HepG2 (cell line): ENCODE data around the gene C1orf116. TPM values are rescaled to one million over a fixed set of nuclear protein-coding genes. Genes with fewer than 3 reads are reported as not detected.

Experiments
- ATF7 ChIP-seq, 2 experiments: fragments of 450-650 bp in 1 of 2; sonication (generic) in 1 of 2; formaldehyde crosslinking in 1 of 2; IDR thresholded peaks; 2 replicates each; pipeline versions ENCODE4 v1.4.0 to v1.6.1; 2016 to 2020; ENCODE audit warnings: antibody characterized with exemption in 1 of 2, mild to moderate bottlenecking in 1 of 2, missing genetic modification reagents in 1 of 2
- BHLHE40 ChIP-seq: IDR thresholded peaks from 2 replicates; pipeline ENCODE4 v1.6.1; 2011; ENCODE audit warnings: low read length, improper control_type of control experiment
- CBFB ChIP-seq: sonication (generic); formaldehyde crosslinking; IDR thresholded peaks from 2 replicates; pipeline ENCODE4 v1.4.0; 2020; ENCODE audit warnings: missing genetic modification reagents
- ELF1 ChIP-seq: sonication (generic); formaldehyde crosslinking; IDR thresholded peaks from 2 replicates; pipeline ENCODE4 v1.4.0; 2020; ENCODE audit warnings: missing genetic modification reagents
- KMT2B ChIP-seq: IDR thresholded peaks from 2 replicates; pipeline ENCODE4 v1.6.1; 2016; ENCODE audit warnings: missing genetic modification reagents, missing compliant biosample characterization
- MAZ ChIP-seq, 2 experiments: sonication (generic) in 1 of 2; formaldehyde crosslinking in 1 of 2; IDR thresholded peaks; 2 replicates each; pipeline versions ENCODE4 v1.5.0 to v1.6.1; 2012 to 2020; ENCODE audit warnings: low read depth in 2 of 2, mild to moderate bottlenecking in 2 of 2, borderline replicate concordance in 1 of 2, improper control_type of control experiment in 1 of 2, low read length in 1 of 2, missing genetic modification reagents in 1 of 2, moderate library complexity in 1 of 2
- MBD4 ChIP-seq: IDR thresholded peaks from 2 replicates; pipeline ENCODE4 v1.6.1; 2012; ENCODE audit warnings: low read length, inconsistent platforms, borderline replicate concordance
- NPAS2 ChIP-seq: sonication (generic); formaldehyde crosslinking; IDR thresholded peaks from 2 replicates; pipeline ENCODE4 v1.8.0; 2022; ENCODE audit warnings: mild to moderate bottlenecking, missing genetic modification reagents, borderline replicate concordance
- RXRA ChIP-seq: sonication (generic); formaldehyde crosslinking; IDR thresholded peaks from 2 replicates; pipeline ENCODE4 v1.5.1; 2020; ENCODE audit warnings: missing genetic modification reagents
- SP4 ChIP-seq: sonication (generic); formaldehyde crosslinking; IDR thresholded peaks from 2 replicates; pipeline ENCODE4 v1.8.1; 2023; ENCODE audit warnings: mild to moderate bottlenecking, missing genetic modification reagents
- ZFAT ChIP-seq: sonication (generic); formaldehyde crosslinking; conservative IDR thresholded peaks from 2 replicates; pipeline ENCODE4 v1.8.1; 2023; ENCODE audit warnings: missing genetic modification reagents, inconsistent platforms
- ZNF501 ChIP-seq: sonication (generic); formaldehyde crosslinking; IDR thresholded peaks from 2 replicates; pipeline ENCODE4 v1.5.1; 2020; ENCODE audit warnings: mild to moderate bottlenecking, moderate library complexity, missing genetic modification reagents
- polyA plus RNA-seq, 8 experiments: library from polyadenylated mRNA; depleted of rRNA in 3 of 8; stranded (reverse) in 7 of 8; unstranded in 1 of 8; fragments of >200 nt; fragmentation: Illumina TruSeq in 4 of 8; extraction: Trizol in 4 of 8; gene quantifications; 2 replicates each; pipeline versions ENCODE4 v1.2.1 to v1.2.3, GENCODE V29; 2011 to 2016; ENCODE audit warnings: low read depth in 4 of 8, missing spikeins in 1 of 8, mixed read lengths in 1 of 8; ENCODE audit not compliant: insufficient read depth in 1 of 8
- total RNA-seq, 5 experiments: library from RNA; depleted of rRNA; stranded (reverse); fragments of >200 nt; fragmentation: Illumina TruSeq; extraction: Trizol; gene quantifications; 2 replicates each; pipeline ENCODE4 v1.2.3, GENCODE V29; 2016; ENCODE audit warnings: low read depth in 1 of 5
- TF ChIP-seq, protein P1 (sequence below): sonication (generic); formaldehyde crosslinking; IDR thresholded peaks from 2 replicates; pipeline ENCODE4 v1.9.0; 2022; ENCODE audit warnings: missing genetic modification reagents, mild to moderate bottlenecking, borderline replicate concordance
- TF ChIP-seq, protein P2 (sequence below): sonication (generic); formaldehyde crosslinking; IDR thresholded peaks from 2 replicates; pipeline ENCODE4 v1.8.0; 2022; ENCODE audit warnings: low read depth, missing genetic modification reagents
- TF ChIP-seq, protein P3 (sequence below): sonication (generic); formaldehyde crosslinking; conservative IDR thresholded peaks from 2 replicates; pipeline ENCODE4 v1.5.0; 2020; ENCODE audit warnings: missing genetic modification reagents
- TF ChIP-seq, protein P4 (sequence below): IDR thresholded peaks from 2 replicates; pipeline ENCODE4 v1.6.1; 2016; ENCODE audit warnings: missing compliant biosample characterization, missing genetic modification reagents, borderline replicate concordance
- TF ChIP-seq, protein P5 (sequence below): sonication (generic); formaldehyde crosslinking; conservative IDR thresholded peaks from 2 replicates; pipeline ENCODE4 v1.8.0; 2022; ENCODE audit warnings: mild to moderate bottlenecking, moderate library complexity, missing genetic modification reagents
- TF ChIP-seq, protein P6 (sequence below): sonication (generic); IDR thresholded peaks from 2 replicates; pipeline ENCODE4 v1.6.1; 2016; ENCODE audit warnings: low read depth, borderline replicate concordance

The C1orf116 gene
- total and polyA plus RNA-seq, 2 of the 13 experiments (the other 11 are each of a cell fraction or from before 2014, with no cell fraction given) = 0.51 to 0.95 TPM

DNA sequence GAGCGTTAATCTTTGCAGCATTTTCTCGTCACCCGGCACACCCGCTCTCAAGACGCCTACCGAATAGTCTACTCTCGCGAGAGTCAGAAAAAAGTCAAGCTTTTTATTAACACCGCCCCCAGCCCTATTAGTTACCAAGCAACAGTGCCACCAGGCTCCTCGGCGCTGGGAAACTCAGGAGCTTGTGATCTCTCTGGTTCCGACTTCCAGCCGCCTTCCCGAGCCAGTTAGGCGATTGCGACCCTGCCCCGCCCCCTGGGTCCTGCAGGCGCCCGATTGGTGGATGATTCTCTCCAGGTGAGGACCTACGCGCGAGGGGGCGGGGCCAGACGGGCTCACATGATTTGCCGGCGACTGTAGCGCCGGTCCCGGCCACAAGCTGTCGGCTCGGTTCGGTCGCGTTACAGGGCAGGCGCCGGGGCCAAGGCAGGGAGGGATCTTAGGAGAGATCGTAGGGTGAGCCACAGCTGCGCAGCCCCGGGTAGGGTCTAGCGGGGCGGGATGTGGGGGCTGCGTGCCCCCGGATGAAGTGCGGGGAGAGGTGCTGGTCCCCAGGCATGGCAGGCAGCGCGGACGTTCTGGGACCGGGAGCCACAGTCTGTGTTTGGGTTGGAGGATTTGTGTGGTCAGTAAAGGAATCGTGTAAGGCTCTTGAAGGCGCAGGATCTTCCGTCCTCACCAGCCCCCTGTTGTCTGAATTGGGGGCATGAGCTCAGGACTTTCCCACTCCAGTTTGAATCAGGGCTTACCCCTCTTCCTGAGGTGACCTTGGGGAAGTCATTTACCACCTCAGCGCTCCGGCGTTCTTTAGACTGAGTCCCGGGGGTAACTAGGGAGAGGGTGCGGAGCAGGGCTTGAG is 20.6 kb upstream of the C1orf116 start, which contains the start of gene PFKFB2 (continued):
- TF ChIP-seq CBFB (CRISPR knock-in tag) (peak; percentile 68; the same call in 1 of the 2 replicates), BHLHE40 (0 out of 2 replicates have a peak, but pooled peaks have one; percentile 23), ATF7 (IDR thresholded peaks at IDR 0.05) (no peak), ATF7 (CRISPR knock-in tag; IDR thresholded peaks at IDR 0.05) (no peak; the same call in 1 of the 2 replicates), RXRA (CRISPR knock-in tag) (peak; percentile 43; the same call in 1 of the 2 replicates), ELF1 (CRISPR knock-in tag) (peak; percentile 34; the same call in 1 of the 2 replicates), SP4 (CRISPR knock-in tag) (peak; percentile 92), NPAS2 (CRISPR knock-in tag) (no peak), ZNF501 (CRISPR knock-in tag) (peak; percentile 81), KMT2B (CRISPR knock-in tag) (peak; percentile 75), MBD4 (no peak), MAZ (IDR thresholded peaks at IDR 0.05; ENCODE audit: borderline replicate concordance, low read depth, low read length) (peak; percentile 71; the same call in 1 of the 2 replicates), MAZ (CRISPR knock-in tag; IDR thresholded peaks at IDR 0.05; ENCODE audit: low read depth) (peak; percentile 33; the same call in 1 of the 2 replicates), ZFAT (CRISPR knock-in tag) (no peak)
- TF ChIP-seq, protein P1, sequence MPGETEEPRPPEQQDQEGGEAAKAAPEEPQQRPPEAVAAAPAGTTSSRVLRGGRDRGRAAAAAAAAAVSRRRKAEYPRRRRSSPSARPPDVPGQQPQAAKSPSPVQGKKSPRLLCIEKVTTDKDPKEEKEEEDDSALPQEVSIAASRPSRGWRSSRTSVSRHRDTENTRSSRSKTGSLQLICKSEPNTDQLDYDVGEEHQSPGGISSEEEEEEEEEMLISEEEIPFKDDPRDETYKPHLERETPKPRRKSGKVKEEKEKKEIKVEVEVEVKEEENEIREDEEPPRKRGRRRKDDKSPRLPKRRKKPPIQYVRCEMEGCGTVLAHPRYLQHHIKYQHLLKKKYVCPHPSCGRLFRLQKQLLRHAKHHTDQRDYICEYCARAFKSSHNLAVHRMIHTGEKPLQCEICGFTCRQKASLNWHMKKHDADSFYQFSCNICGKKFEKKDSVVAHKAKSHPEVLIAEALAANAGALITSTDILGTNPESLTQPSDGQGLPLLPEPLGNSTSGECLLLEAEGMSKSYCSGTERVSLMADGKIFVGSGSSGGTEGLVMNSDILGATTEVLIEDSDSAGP = peak; percentile 85
- TF ChIP-seq, protein P2, sequence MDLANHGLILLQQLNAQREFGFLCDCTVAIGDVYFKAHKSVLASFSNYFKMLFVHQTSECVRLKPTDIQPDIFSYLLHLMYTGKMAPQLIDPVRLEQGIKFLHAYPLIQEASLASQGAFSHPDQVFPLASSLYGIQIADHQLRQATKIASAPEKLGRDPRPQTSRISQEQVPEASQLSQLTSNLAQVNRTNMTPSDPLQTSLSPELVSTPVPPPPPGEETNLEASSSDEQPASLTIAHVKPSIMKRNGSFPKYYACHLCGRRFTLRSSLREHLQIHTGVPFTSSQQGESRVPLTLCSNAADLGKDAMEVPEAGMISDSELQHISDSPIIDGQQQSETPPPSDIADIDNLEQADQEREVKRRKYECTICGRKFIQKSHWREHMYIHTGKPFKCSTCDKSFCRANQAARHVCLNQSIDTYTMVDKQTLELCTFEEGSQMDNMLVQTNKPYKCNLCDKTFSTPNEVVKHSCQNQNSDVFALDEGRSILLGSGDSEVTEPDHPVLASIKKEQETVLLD (CRISPR knock-in tag) = no peak
- TF ChIP-seq, protein P3, sequence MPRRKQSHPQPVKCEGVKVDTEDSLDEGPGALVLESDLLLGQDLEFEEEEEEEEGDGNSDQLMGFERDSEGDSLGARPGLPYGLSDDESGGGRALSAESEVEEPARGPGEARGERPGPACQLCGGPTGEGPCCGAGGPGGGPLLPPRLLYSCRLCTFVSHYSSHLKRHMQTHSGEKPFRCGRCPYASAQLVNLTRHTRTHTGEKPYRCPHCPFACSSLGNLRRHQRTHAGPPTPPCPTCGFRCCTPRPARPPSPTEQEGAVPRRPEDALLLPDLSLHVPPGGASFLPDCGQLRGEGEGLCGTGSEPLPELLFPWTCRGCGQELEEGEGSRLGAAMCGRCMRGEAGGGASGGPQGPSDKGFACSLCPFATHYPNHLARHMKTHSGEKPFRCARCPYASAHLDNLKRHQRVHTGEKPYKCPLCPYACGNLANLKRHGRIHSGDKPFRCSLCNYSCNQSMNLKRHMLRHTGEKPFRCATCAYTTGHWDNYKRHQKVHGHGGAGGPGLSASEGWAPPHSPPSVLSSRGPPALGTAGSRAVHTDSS = no peak
- TF ChIP-seq, protein P4, sequence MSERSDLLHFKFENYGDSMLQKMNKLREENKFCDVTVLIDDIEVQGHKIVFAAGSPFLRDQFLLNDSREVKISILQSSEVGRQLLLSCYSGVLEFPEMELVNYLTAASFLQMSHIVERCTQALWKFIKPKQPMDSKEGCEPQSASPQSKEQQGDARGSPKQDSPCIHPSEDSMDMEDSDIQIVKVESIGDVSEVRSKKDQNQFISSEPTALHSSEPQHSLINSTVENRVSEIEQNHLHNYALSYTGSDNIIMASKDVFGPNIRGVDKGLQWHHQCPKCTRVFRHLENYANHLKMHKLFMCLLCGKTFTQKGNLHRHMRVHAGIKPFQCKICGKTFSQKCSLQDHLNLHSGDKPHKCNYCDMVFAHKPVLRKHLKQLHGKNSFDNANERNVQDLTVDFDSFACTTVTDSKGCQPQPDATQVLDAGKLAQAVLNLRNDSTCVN = 0 out of 2 replicates have a peak, but pooled peaks have one; percentile 15
- TF ChIP-seq, protein P5, sequence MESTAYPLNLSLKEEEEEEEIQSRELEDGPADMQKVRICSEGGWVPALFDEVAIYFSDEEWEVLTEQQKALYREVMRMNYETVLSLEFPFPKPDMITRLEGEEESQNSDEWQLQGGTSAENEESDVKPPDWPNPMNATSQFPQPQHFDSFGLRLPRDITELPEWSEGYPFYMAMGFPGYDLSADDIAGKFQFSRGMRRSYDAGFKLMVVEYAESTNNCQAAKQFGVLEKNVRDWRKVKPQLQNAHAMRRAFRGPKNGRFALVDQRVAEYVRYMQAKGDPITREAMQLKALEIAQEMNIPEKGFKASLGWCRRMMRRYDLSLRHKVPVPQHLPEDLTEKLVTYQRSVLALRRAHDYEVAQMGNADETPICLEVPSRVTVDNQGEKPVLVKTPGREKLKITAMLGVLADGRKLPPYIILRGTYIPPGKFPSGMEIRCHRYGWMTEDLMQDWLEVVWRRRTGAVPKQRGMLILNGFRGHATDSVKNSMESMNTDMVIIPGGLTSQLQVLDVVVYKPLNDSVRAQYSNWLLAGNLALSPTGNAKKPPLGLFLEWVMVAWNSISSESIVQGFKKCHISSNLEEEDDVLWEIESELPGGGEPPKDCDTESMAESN (CRISPR knock-in tag) = peak; percentile 81; the same call in 1 of the 2 replicates
- TF ChIP-seq, protein P6, sequence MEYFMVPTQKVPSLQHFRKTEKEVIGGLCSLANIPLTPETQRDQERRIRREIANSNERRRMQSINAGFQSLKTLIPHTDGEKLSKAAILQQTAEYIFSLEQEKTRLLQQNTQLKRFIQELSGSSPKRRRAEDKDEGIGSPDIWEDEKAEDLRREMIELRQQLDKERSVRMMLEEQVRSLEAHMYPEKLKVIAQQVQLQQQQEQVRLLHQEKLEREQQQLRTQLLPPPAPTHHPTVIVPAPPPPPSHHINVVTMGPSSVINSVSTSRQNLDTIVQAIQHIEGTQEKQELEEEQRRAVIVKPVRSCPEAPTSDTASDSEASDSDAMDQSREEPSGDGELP = peak; percentile 86; the same call in 1 of the 2 replicates
